ENCODE data around the gene JARID2. TPM values are rescaled to one million over a fixed set of nuclear protein-coding genes. Genes with fewer than 3 reads are reported as not detected.

JARID2 gene
- total RNA-seq, 1 experiment from 2014 or later: 21.0 TPM

GRCh38 chr6:15349379-15349778 is 103.5 kb downstream of the JARID2 start:
- Mint-ChIP-seq H3K4me1 (ENCODE audit: insufficient read depth, unreplicated experiment) (peaks cover 20% of the 10 kb centered on the region), H3K27ac (ENCODE audit: low read depth, unreplicated experiment) (no peak overlapping the region), H3K27me3 (ENCODE audit: insufficient read depth, unreplicated experiment) (no peaks in the 10 kb centered on the region), H3K9me3 (ENCODE audit: unreplicated experiment) (no peaks in the 10 kb centered on the region), H3K4me3 (ENCODE audit: unreplicated experiment) (no peak overlapping the region), H3K36me3 (ENCODE audit: insufficient read depth, unreplicated experiment) (no peaks in the 10 kb centered on the region)
- intact Hi-C loops (cut with micrococcal nuclease): no loop called here
- no peak for TF ChIP-seq CTCF (IDR thresholded peaks at IDR 0.05; ENCODE audit: unreplicated experiment)
- POLR2A ChIA-PET: no interaction called here
- CTCF ChIA-PET: no interaction called here
- DNase-seq (ENCODE audit: unreplicated experiment): no peak
- BruUV-seq (replicated peaks): no TSS peak

- BruUV-seq (replicated peaks): no TSS peak
- Mint-ChIP-seq H3K27ac (ENCODE audit: low read depth, unreplicated experiment) (no peak overlapping the region), H3K4me1 (ENCODE audit: insufficient read depth, unreplicated experiment) (peaks cover 20% of the 10 kb centered on the region), H3K9me3 (ENCODE audit: unreplicated experiment) (no peaks in the 10 kb centered on the region), H3K4me3 (ENCODE audit: unreplicated experiment) (no peak overlapping the region), H3K36me3 (ENCODE audit: insufficient read depth, unreplicated experiment) (no peaks in the 10 kb centered on the region), H3K27me3 (ENCODE audit: insufficient read depth, unreplicated experiment) (no peaks in the 10 kb centered on the region)
- intact Hi-C loops (cut with micrococcal nuclease): no loop called here
- ChIA-PET CTCF (interaction anchor here (1.0 to 1.6 kb wide), 2 partner anchors 24 to 99 kb away, joined by 4 read pairs; no protein-coding TSS in a partner anchor), POLR2A (interaction anchor here (0.5 to 1.1 kb wide), 4 partner anchors 35 to 573 kb away, joined by 3 read pairs; no protein-coding TSS in a partner anchor)
- DNase-seq (ENCODE audit: unreplicated experiment): no peak
- no peak for TF ChIP-seq CTCF (IDR thresholded peaks at IDR 0.05; ENCODE audit: unreplicated experiment)
Observed at GRCh38 chr6:15350386-15351083, 104.7 kb downstream of the JARID2 start.

- Mint-ChIP-seq H3K27ac (ENCODE audit: low read depth, unreplicated experiment) (no peak overlapping the region), H3K27me3 (ENCODE audit: insufficient read depth, unreplicated experiment) (no peaks in the 10 kb centered on the region), H3K4me3 (ENCODE audit: unreplicated experiment) (no peak overlapping the region), H3K9me3 (ENCODE audit: unreplicated experiment) (no peaks in the 10 kb centered on the region), H3K4me1 (ENCODE audit: insufficient read depth, unreplicated experiment) (peaks cover 20% of the 10 kb centered on the region), H3K36me3 (ENCODE audit: insufficient read depth, unreplicated experiment) (no peaks in the 10 kb centered on the region)
- ChIA-PET POLR2A (interaction anchor here (0.7 to 1.1 kb wide), 3 partner anchors 16 to 39 kb away, joined by 3 read pairs; no protein-coding TSS in a partner anchor), CTCF (interaction anchor here (0.9 to 1.6 kb wide), 5 partner anchors 20 to 100 kb away, joined by 3 to 5 read pairs (median 4); no protein-coding TSS in a partner anchor)
- TF ChIP-seq CTCF (IDR thresholded peaks at IDR 0.05; ENCODE audit: unreplicated experiment): no peak
- DNase-seq (ENCODE audit: unreplicated experiment): peak; percentile 82
- intact Hi-C loops (cut with micrococcal nuclease): no loop called here
- no TSS peak for BruUV-seq (replicated peaks)
Observed at GRCh38 chr6:15351631-15352030, 105.8 kb downstream of the JARID2 start.

GRCh38 chr6:15352220-15352619 is 106.4 kb downstream of the JARID2 start:
- Mint-ChIP-seq H3K36me3 (ENCODE audit: insufficient read depth, unreplicated experiment) (no peaks in the 10 kb centered on the region), H3K4me3 (ENCODE audit: unreplicated experiment) (no peak overlapping the region), H3K9me3 (ENCODE audit: unreplicated experiment) (no peaks in the 10 kb centered on the region), H3K27ac (ENCODE audit: low read depth, unreplicated experiment) (no peak overlapping the region), H3K4me1 (ENCODE audit: insufficient read depth, unreplicated experiment) (peaks cover 20% of the 10 kb centered on the region), H3K27me3 (ENCODE audit: insufficient read depth, unreplicated experiment) (no peaks in the 10 kb centered on the region)
- no peak for TF ChIP-seq CTCF (IDR thresholded peaks at IDR 0.05; ENCODE audit: unreplicated experiment)
- no peak for DNase-seq (ENCODE audit: unreplicated experiment)
- BruUV-seq (replicated peaks): no TSS peak
- intact Hi-C loops (cut with micrococcal nuclease): no loop called here
- POLR2A ChIA-PET: interaction anchor here (0.7 to 1.0 kb wide), 3 partner anchors 7 to 31 kb away, joined by 3 read pairs; no protein-coding TSS in a partner anchor
- CTCF ChIA-PET: interaction anchor here (0.9 to 1.6 kb wide), 4 partner anchors 20 to 38 kb away, joined by 3 to 5 read pairs (median 4); no protein-coding TSS in a partner anchor
